Neural crest cell (in vitro differentiated cells): ENCODE results near the gene MATCAP1. TPM values are rescaled to one million over a fixed set of nuclear protein-coding genes. Genes with fewer than 3 reads are reported as not detected.

Source experiments
- DNase-seq: peaks from one replicate; pipeline ENCODE4 v3.0.0; 2021; ENCODE audit warnings: low read depth, mixed read lengths, low spot score
- H3K27ac Mint-ChIP-seq: one replicate; pipeline ENCODE4 v1.8.0; 2021; ENCODE audit warnings: mild to moderate bottlenecking, mixed read lengths; ENCODE audit not compliant: unreplicated experiment
- H3K27me3 Mint-ChIP-seq: 2 replicates; pipeline ENCODE4 v1.8.0; 2021; ENCODE audit warnings: low read depth, mild to moderate bottlenecking, mixed read lengths
- H3K36me3 Mint-ChIP-seq: 2 replicates; pipeline ENCODE4 v1.8.0; 2021; ENCODE audit warnings: low read depth, mild to moderate bottlenecking, mixed read lengths
- H3K4me1 Mint-ChIP-seq: 2 replicates; pipeline ENCODE4 v1.8.0; 2021; ENCODE audit warnings: mixed read lengths
- H3K4me3 Mint-ChIP-seq: one replicate; pipeline ENCODE4 v1.8.0; 2021; ENCODE audit warnings: mild to moderate bottlenecking, mixed read lengths
- H3K9me3 Mint-ChIP-seq: 2 replicates; pipeline ENCODE4 v1.8.0; 2021; ENCODE audit warnings: mixed read lengths
- total RNA-seq: library from RNA; stranded (reverse); gene quantifications from 2 replicates; pipeline ENCODE4 v1.2.1, GENCODE V29; 2021
- TF ChIP-seq, protein P1 (sequence below): fragments of 200-600 bp; sonication (generic); conservative IDR thresholded peaks from 2 replicates; pipeline ENCODE4 v1.5.0; 2021; ENCODE audit warnings: antibody characterized with exemption, mild to moderate bottlenecking

MATCAP1 gene
- total RNA-seq, 1 donor from 2014 or later: 97.7 TPM

GRCh38 chr16:67197704-67198103, 13.9 kb upstream of the MATCAP1 start:
- TF ChIP-seq, protein P1, sequence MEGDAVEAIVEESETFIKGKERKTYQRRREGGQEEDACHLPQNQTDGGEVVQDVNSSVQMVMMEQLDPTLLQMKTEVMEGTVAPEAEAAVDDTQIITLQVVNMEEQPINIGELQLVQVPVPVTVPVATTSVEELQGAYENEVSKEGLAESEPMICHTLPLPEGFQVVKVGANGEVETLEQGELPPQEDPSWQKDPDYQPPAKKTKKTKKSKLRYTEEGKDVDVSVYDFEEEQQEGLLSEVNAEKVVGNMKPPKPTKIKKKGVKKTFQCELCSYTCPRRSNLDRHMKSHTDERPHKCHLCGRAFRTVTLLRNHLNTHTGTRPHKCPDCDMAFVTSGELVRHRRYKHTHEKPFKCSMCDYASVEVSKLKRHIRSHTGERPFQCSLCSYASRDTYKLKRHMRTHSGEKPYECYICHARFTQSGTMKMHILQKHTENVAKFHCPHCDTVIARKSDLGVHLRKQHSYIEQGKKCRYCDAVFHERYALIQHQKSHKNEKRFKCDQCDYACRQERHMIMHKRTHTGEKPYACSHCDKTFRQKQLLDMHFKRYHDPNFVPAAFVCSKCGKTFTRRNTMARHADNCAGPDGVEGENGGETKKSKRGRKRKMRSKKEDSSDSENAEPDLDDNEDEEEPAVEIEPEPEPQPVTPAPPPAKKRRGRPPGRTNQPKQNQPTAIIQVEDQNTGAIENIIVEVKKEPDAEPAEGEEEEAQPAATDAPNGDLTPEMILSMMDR: no peak
- Mint-ChIP-seq H3K4me1 (peaks cover 20% of the 10 kb centered on the region), H3K9me3 (no peaks in the 10 kb centered on the region), H3K36me3 (peaks cover 9% of the 10 kb centered on the region), H3K27ac (no peak overlapping the region), H3K4me3 (peak overlapping the region; percentile 65), H3K27me3 (no peaks in the 10 kb centered on the region)
- no peak for DNase-seq

- DNase-seq: no peak
- TF ChIP-seq, protein P1: no peak
- Mint-ChIP-seq H3K36me3 (peaks cover 9% of the 10 kb centered on the region), H3K4me1 (peaks cover 25% of the 10 kb centered on the region), H3K27ac (peak overlapping the region; percentile 24), H3K4me3 (peak overlapping the region; percentile 80), H3K27me3 (no peaks in the 10 kb centered on the region), H3K9me3 (no peaks in the 10 kb centered on the region)
These were observed 13.1 kb upstream of the MATCAP1 start for GRCh38 chr16:67196881-67197280.

DNA sequence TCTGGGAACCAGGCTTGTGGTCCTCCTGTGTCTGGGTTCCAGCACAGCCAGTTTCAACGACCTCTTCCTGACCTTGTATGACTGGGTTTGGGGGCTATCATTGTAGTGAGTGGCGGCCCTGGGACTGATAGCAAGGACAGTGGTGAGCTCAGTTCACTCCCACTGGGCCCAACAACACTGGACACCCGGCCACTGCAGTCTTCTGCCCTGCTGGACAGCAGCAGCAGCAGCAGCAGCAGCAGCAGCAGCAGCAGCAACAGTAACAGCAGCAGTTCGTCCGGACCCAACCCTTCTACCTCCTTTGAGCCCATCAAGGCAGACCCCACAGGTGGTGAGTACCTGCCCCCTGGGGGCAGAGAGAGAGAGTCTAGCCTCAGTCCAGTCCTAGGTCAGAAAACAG, 11.9 kb upstream of the MATCAP1 start:
- TF ChIP-seq, protein P1: no peak
- Mint-ChIP-seq H3K9me3 (no peaks in the 10 kb centered on the region), H3K4me3 (peak overlapping the region; percentile 80), H3K27ac (no peak overlapping the region), H3K27me3 (no peaks in the 10 kb centered on the region), H3K4me1 (peaks cover 31% of the 10 kb centered on the region), H3K36me3 (peaks cover 9% of the 10 kb centered on the region)
- DNase-seq: no peak

DNA sequence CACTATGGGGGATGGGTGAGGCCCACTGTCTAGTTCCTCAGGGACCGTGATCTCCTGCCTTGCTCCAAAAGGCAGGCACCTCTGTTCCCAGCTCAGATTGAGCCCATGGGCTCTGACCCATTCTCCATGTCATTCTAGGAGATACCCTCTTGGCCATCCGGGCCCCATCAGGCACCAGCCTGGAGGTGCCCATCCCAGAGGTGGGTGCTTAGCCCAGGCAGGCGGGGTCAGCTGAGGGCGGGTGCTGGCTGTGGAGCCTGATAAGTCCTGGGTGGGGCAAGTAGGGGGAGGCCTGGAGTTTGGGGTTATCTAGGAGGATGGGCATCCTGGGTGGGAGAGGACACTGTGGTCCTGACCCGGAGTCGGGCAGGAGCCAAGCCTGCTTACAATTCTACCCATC, 10.5 kb upstream of the MATCAP1 start:
- Mint-ChIP-seq H3K9me3 (no peaks in the 10 kb centered on the region), H3K4me1 (peaks cover 31% of the 10 kb centered on the region), H3K27ac (no peak overlapping the region), H3K36me3 (peaks cover 9% of the 10 kb centered on the region), H3K4me3 (peak overlapping the region; percentile 93), H3K27me3 (no peaks in the 10 kb centered on the region)
- TF ChIP-seq, protein P1: no peak
- no peak for DNase-seq

GRCh38 chr16:67193536-67193935, 9.8 kb upstream of the MATCAP1 start:
- peak overlapping the region; percentile 93 for H3K4me3 Mint-ChIP-seq
- peaks cover 31% of the 10 kb centered on the region for H3K4me1 Mint-ChIP-seq
- no peaks in the 10 kb centered on the region for H3K27me3 Mint-ChIP-seq
- H3K9me3 Mint-ChIP-seq: no peaks in the 10 kb centered on the region
- H3K27ac Mint-ChIP-seq: no peak overlapping the region
- peaks cover 9% of the 10 kb centered on the region for H3K36me3 Mint-ChIP-seq
- TF ChIP-seq, protein P1: no peak
- no peak for DNase-seq
